Activated CD4-positive, alpha-beta T cell treated with anti-CD3 and anti-CD28 coated beads, Interleukin-2, Interleukin-4, amounts not matched to agents 100 ng/mL and 50 ng/mL, durations not matched to agents 16 hours and 8 hours (primary cell): ENCODE results near the gene ACE.

Experiments
- DNase-seq: peaks from one replicate; pipeline ENCODE4 v3.0.0-alpha.2; 2020; ENCODE audit warnings: low spot score

Gene ACE

GRCh38 chr17:63538693-63539595 is 62.1 kb downstream of the ACE start:
- no peak for DNase-seq

- no peak for DNase-seq
Measured at GRCh38 chr17:63540590-63540989, 63.7 kb downstream of the ACE start.

- DNase-seq, result no peak
Measured at GRCh38 chr17:63542218-63542545, 65.3 kb downstream of the ACE start.

- DNase-seq, result no peak
Measured at GRCh38 chr17:63542942-63543821, 66.3 kb downstream of the ACE start.

GRCh38 chr17:63543822-63544420 is 67.1 kb downstream of the ACE start:
- DNase-seq, result no peak

GRCh38 chr17:63544467-63545301 is 67.8 kb downstream of the ACE start:
- no peak for DNase-seq

- no peak for DNase-seq
Measured at GRCh38 chr17:63546308-63547082, 69.6 kb downstream of the ACE start.

GRCh38 chr17:63547083-63547523 is 70.2 kb downstream of the ACE start:
- DNase-seq, result no peak
